Measurements from ENCODE around the gene PDGFRB.

Gene PDGFRB

DNA sequence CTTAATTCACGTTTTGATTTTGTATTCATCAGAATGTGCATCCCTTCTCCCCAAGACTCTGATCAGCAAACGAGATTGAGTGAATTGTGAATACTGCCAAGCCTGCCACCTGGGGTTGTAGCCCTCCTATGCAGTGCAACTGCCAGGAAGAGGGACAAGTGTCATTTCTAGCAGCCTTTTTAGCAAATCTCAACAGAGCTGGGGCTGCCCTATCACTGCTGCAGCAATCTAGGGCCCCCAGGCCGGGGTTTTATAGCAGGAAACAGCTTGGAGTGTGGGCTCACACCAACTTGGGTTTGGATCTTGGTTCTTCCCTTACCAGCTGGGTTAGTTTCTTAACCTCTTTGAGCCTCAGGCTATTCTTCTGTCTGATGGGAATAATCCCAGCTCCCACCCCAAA is 73.3 kb downstream of the PDGFRB start:
- DNase-seq (ENCODE audit: low spot score) = no peak

GRCh38 chr5:150081541-150082283 is 73.9 kb downstream of the PDGFRB start:
- DNase-seq (ENCODE audit: low spot score) = no peak

DNA sequence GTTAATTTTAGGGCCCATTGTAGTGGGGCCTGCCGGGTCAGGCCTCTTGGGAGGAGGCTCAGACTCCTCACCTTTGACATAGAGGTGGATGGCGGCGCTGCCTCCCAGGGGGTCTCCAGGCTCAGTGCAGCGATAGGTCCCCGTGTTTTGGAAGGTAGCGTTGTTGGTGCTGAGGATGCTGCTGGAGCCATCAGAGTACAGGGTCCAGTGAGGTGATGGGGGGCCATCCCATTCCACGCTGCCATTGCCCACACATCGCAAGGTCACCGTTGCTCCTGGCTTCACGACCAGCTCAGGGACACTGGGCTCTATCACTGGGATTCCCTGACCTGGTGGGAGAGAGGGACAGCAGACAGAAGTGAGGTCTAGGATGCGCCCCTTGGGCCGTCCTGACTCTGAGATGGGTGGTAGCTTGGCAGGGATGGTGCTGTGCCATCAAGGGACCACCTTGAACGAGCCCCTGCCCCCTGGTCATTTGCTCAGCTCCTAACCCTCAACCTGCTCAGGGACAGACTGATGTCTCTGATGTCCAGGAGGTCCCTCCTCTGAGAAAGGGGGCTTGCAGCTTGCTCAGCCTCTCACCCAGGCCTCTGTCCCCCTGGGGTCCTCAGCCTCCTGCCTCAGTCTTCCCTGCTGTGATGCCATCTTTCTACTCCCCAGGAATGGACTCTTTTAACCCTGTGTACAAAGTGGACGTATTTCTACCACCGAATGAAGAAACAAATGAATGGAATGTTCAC is 74.8 kb downstream of the PDGFRB start:
- no peak for DNase-seq (ENCODE audit: low spot score)

- DNase-seq (ENCODE audit: low spot score) = no peak
Observed at GRCh38 chr5:150079909-150080461, 75.7 kb downstream of the PDGFRB start.

GRCh38 chr5:150078802-150079689 is 76.6 kb downstream of the PDGFRB start:
- no peak for DNase-seq (ENCODE audit: low spot score)

DNA sequence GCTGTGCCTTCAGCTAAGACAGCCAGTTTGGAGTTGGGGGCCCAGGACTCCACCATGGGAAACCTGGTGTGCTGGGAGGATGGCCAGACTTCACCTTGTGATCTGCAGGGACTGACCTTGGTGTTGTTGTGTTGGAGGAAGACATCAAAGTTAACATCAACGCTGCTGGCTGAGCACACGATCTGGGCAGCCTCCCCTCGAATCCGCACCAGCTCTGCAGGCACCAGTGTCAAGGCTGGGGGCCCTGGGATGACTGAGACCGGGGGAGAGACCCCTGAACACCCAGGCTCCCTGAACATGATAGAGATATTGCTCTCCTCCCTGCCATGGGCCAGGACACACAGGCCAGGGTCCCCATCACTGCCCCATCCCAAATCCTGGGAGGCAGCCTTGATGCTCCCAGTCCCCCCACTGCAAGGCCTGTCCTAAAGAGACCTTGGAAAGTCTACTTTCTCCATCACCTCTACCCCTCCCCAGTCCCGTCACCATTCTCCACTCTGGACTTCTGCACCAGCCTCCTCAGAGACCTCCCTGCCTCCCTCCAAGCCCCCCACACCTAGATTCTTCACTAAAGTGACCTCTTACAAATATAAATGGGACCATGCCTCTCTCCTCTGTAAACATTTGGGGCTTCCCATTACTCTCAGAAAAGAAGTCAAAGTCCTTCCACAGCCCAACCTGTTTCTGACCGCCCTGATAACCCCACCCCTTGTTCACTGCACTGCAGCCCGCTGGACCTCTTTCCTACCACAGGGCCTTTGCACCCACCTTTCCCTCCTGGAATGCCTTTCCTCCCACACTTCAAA is 77.4 kb downstream of the PDGFRB start:
- no peak for DNase-seq (ENCODE audit: low spot score)

DNA sequence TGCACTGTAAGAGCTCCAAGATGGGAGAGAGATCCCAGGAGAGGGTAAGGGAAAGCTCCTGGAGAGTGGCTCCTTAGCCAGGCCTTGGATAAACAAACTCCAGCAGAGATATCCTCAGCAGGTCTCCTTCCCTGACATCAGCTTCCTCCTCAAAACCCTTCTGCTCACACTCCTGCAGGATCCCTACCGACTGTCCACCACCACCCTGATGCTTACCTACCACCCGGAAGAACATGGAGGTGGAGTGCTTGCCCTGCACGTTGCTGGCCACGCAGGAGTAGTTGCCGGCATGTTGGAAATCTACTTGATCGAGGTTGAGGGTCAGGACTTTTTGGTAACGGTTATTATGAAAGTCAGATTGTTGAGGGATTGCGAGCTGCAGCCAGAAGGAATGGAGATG is 78.6 kb downstream of the PDGFRB start:
- DNase-seq (ENCODE audit: low spot score) = no peak

DNA sequence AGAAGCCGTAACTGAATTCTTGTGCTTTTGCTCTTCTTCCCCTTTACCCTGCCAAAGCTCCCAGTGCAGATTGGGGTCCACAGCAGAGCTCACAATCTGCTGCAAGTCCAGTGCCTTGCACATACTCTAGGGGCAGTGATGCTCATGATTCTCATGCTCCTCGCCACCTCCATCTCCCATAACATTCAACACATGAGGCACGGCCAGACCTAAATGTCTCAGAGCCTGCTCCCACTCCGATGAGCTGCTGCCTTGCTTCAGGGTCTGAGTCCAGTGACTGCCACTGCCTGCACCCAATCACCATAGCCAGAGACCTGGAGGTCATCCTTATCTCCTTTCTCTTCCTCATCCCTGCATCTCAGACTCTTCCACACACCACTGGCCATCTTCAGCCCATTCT is 79.8 kb downstream of the PDGFRB start:
- no peak for DNase-seq (ENCODE audit: low spot score)

GRCh38 chr5:150075233-150075632 is 80.4 kb downstream of the PDGFRB start:
- DNase-seq (ENCODE audit: low spot score) = no peak

GRCh38 chr5:150073677-150074076 is 82.0 kb downstream of the PDGFRB start:
- DNase-seq (ENCODE audit: low spot score) = no peak

- no peak for DNase-seq (ENCODE audit: low spot score)
Observed at GRCh38 chr5:150073086-150073625, 82.5 kb downstream of the PDGFRB start.

DNA sequence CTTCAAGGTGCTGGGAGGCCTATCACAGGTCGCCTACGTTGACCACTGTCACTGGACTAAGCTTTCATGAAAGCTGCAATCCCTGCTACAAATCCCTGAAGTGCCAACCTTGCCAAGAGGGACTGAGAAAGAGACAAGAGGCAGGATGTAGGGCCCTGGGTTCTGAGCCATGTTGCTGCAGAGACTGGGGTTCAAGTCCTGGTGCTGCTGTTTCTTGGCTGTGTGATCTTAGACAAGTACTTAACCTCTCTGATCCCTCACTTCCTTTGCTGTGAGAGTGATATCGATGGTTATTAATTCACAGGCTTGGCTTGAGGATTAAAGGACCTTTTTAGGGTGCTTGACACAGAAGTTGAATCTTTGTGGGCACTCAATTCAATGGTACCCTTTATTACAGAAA is 84.8 kb downstream of the PDGFRB start:
- DNase-seq (ENCODE audit: low spot score) = no peak

DNA sequence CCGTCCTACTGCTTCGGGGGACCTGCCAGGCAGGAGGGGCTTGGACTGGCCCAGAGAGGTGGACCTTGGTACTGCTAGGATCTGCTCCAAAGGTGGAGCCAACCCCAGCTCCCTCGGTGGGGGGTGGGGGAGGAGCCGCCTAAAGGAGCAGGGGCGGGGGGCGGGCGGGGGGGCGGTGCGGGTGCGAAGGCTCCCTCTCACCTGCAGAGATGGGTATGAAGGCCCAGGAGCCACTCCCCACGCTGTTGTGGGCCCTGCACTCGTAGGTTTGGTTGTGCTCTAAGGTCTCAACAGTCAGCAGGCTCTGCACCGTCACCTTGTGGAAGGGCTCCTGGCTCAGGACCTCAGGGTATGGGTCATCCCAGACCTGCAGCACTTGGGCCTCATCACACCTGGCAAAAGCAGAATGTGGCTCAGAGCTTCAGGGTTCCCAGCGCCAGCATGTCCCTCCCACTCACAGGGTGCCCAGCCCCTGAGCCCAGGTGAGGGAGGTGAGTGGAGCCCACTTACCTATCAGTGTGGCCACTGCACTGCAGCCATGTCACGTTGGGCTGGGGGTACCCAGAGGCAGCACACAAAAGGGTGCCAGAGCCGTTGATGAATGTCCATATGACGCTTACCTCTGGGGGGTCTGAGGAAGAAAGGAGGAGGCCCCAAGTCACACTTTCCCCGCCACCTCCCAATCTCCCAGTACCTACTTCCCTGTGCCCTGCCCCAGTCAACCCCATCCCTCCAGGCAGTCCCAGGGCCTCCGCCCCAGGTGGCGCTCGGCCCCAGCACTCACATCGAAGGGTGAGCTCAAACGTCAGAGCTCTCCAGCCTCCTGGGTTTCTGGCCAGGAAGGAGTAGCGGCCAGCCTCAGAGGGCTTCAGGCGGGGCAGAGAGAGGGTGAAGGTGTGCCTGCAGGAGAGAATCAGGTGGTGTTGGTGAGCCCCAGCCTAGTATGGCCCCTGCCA is 85.7 kb downstream of the PDGFRB start:
- no peak for DNase-seq (ENCODE audit: low spot score)

GRCh38 chr5:150068961-150069645 is 86.5 kb downstream of the PDGFRB start:
- no peak for DNase-seq (ENCODE audit: low spot score)

DNA sequence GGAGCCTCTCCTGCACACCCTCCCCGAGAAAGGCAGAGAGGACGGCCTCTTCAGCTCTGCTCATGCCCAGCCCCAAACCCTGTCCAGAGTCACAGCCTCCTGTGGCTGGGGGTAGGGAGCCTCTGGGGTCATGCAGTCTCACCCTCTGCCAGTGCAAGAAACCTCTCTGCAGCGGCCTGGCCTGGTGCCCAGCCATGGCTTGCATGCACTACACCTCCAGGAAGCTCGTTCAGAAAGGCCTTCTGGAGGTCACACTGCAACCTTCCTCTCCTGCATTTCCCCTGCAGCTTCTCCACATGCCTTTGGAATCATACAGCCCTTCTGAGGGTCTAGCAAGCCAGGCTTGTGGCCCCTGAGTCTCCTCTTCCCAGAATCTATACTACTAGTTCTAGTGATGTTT is 87.2 kb downstream of the PDGFRB start:
- no peak for DNase-seq (ENCODE audit: low spot score)

GRCh38 chr5:150068071-150068470 is 87.6 kb downstream of the PDGFRB start:
- no peak for DNase-seq (ENCODE audit: low spot score)

GRCh38 chr5:150067405-150067960 is 88.2 kb downstream of the PDGFRB start:
- no peak for DNase-seq (ENCODE audit: low spot score)

- DNase-seq (ENCODE audit: low spot score) = no peak
Observed at GRCh38 chr5:150066901-150067396, 88.7 kb downstream of the PDGFRB start.

- DNase-seq (ENCODE audit: low spot score) = no peak
Observed at GRCh38 chr5:150066436-150066835, 89.2 kb downstream of the PDGFRB start.

Measured in hematopoietic multipotent progenitor cell treated with erythropoietin and hydrocortisone succinate and interleukin-3 and kit ligand, for 15 days (in vitro differentiated cells).